GM18498 (cell line): Measurements from ENCODE around the gene VRK2.
"Not testable (repeated sequence)": the region's sequence is repeated elsewhere in the genome, so short reads cannot be mapped to it uniquely, and the experiment has no call there.

Experiments
- ATAC-seq: cut with Tn5 transposase; IDR thresholded peaks from one replicate; pipeline ENCODE4 v1.9.1; 2021; ENCODE audit warnings: mild to moderate bottlenecking, moderate library complexity; ENCODE audit not compliant: unreplicated experiment

VRK2 gene

GRCh38 chr2:58052978-58053377 is 6.4 kb downstream of the VRK2 start:
- no peak for ATAC-seq

DNA sequence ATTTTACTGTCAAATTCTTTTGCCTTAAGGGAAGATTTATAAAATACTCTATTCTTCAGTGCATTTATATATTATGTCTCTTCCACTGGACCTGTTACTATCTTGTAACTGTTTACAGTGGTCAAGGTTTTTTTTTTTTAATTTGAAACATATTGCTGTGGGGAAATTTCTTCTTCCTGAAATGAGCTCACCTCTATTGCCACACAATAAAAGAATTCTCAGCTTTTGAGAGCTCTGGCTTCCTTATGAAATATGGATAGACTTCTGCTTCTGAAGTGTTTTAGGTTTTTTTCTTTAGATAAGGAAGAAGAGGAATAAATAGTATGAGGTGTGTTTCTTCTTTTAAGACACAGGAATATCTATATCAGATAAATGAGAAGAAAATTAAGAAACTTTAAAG is 7.7 kb downstream of the VRK2 start:
- no peak for ATAC-seq

- ATAC-seq: no peak
Observed at GRCh38 chr2:58055033-58055786, 8.6 kb downstream of the VRK2 start.

GRCh38 chr2:58056192-58056916 is 9.7 kb downstream of the VRK2 start:
- ATAC-seq: no peak

GRCh38 chr2:58057707-58058530 is 11.3 kb downstream of the VRK2 start:
- ATAC-seq: no peak

GRCh38 chr2:58063641-58064040 is 17.0 kb downstream of the VRK2 start:
- ATAC-seq: no peak

DNA sequence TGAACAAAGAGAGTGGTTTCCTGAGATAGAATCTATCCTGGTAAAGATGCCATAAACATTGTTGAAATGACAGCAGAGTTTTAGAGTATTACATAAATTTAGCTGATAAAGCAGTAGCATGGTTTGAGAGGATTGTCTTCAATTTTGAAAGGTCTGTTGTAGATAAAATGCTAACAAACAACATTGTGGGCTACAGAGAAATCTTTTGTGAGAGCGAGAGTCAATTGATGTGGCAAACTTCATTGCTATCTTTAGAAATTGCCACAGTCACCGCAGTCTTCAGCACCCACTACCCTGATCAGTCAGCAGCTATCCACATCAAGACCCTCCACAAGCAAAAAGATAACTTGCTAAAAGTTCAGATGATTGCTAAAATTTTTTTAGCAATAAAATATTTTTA is 17.5 kb downstream of the VRK2 start:
- ATAC-seq: no peak

DNA sequence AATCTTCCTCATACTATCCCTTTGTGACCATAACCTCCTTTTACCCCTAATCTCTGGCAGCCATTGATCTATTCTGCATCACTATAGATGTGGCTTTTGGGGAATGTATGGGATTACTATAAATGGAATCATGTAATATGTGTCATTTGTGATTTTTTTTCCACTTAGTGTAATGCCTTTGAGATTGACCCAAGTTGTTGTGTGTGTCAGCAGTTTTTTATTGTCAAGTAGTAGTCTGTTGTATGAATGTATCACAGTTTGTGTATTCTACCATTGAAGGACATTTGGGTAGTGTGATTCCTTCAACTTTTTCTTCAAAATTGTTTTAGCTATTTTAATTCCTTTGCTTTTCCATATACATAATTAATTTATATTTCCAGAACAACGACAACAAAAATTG is 18.6 kb downstream of the VRK2 start:
- ATAC-seq: no peak

DNA sequence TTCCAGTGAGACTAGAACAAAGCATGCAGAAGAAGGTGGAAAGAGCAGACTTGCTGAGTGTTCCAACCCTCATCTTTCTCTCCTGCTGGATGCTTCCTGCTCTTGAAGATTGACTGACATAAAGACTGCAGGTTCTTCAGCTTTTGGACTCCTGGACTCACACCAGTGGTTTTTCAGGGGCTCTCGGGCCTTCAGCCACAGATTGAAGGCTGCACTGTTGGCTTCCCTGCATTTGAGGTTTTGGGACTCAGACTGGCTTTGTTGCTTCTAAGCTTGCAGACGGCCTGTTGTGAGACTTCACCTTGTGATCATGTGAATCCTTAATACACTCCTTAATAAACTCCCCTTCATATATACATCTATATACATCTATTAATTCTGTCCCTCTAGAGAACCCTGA is 20.4 kb downstream of the VRK2 start:
- ATAC-seq: peak; percentile 29

- no peak for ATAC-seq
Observed at GRCh38 chr2:58070765-58071164, 24.2 kb downstream of the VRK2 start.

GRCh38 chr2:58072102-58072501 is 25.5 kb downstream of the VRK2 start:
- ATAC-seq: peak; percentile 57

DNA sequence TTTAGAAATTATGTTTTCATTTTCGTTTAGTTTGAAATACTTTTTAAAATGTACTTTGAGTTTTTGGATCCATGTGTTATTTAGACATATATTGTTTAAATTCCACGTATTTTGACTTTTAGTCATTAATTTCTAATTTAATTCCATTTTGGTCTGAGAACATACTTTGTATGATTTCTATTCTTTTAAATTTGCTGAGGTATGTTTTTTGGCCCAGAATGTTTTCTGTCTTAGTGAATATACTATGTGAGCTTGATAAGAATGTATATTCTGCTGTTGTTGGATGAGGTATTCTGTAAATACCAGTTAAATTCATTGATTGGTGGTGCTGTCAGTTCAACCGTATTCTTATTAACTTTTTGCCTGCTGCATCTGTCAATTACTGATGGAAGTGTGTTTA is 26.4 kb downstream of the VRK2 start:
- ATAC-seq: no peak

GRCh38 chr2:58073751-58074150 is 27.1 kb downstream of the VRK2 start:
- ATAC-seq: no peak

GRCh38 chr2:58081000-58081399 is 34.4 kb downstream of the VRK2 start:
- no peak for ATAC-seq

DNA sequence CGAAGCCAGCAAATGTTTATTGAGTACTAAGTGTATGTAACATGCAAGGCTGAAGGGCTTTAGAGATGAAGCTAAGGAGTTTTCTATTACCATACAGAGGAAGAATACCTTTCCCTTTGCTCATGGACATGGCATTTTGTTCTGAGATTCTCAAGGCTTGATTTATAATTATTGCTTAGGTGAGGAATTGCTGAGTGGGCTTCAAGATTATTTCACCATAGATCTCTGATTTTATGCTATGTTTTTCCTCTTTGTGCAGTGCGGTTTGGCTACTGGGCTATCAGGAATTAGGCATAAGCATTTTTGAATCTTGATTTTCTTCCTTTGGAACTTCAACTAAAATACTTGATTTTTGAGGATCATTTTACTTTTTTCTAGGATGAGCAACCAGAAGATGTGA is 42.5 kb downstream of the VRK2 start:
- no peak for ATAC-seq

DNA sequence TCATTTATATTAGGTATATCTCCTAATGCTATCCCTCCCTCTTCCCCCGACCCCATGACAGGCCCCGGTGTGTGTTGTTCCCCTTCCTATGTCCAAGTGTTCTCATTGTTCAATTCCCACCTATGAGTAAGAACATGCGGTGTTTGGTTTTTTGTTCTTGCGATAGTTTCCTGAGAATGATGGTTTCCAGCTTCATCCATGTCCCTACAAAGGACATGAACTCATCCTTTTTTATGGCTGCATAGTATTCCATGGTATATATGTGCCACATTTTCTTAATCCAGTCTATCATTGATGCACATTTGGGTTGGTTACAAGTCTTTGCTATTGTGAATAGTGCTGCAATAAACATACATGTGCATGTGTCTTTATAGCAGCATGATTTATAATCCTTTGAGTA is 46.2 kb downstream of the VRK2 start:
- not testable (repeated sequence) for ATAC-seq

DNA sequence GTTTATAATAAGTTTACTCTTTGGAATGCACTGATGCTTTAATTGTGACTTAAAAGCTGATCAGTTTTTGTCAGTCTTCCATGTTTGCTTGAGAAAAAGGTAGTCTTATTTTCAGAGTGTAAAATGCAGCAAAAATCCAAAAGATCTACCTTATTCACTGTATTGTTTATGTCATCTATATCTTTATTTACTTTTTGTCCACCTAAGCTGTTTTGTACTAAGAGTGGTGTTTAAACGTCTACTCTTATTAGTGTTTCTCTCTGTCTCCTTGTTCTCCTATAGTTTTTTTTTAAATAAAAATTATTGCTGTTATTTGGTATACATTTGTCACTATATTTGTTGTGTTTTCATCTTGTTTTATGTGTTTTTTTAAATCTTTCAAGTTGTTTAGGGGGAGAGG is 50.4 kb downstream of the VRK2 start:
- ATAC-seq: no peak

GRCh38 chr2:58098254-58099095 is 51.9 kb downstream of the VRK2 start:
- ATAC-seq: no peak

GRCh38 chr2:58099096-58099769 is 52.6 kb downstream of the VRK2 start:
- ATAC-seq: no peak

GRCh38 chr2:58101500-58101899 is 54.9 kb downstream of the VRK2 start:
- ATAC-seq: no peak
